K562 treated with DMSO at 1 percent for 12 hours (cell line): ENCODE data around the gene NMNAT3. TPM values are rescaled to one million over a fixed set of nuclear protein-coding genes. Genes with fewer than 3 reads are reported as not detected.

Experiments used
- total RNA-seq: library from RNA; unstranded; fragments of 300-600 nt; gene quantifications from 2 replicates; pipeline ENCODE4 v1.2.3, GENCODE V29; 2022; ENCODE audit not compliant: insufficient read depth

The NMNAT3 gene
- total RNA-seq = 4.9 and 5.2 TPM in 2 replicates

DNA sequence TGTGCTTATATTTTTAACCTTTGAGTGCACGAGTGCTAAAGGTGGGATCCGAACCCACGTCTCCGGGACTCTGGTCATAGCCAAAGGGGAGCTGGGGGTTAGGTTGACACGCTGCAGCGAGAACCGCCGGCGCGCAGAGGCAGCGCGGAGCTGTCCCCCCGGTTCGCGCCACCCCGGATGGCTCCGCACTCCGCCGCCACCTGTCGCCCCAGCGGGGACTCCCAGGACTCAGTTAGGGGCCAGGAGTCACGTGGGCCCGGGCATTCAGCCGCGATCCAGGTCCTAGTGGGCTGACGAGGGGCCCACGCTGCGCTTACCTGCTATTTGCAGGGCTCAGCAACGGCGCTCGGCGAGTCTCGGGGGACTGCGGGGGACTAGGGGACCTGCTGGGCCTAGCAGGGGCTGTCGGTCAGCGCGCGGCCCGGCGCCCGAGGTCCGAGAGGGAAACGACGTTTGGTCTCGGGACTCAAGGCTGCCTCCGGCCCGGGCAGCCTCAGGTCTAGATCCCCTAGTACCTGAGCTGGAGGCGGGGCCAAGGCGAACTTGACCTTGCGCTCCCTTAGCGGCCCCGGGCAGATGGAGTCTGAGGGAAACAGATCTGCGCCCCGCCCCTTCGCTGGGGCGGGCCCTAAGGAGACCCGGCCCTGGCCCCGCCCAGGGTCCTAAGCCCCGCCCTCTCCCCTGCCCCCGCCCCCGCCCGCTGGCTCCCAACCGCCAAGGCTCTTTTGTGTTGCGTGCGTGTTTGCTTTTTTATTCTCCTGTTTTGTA lies at the start of gene NMNAT3:
Gene NMNAT3, minus strand, starts transcription at position 585 of the 768 bp plus-strand sequence. CDS start 50,248 bp downstream, outside the sequence.

Other genes with a start within 250 kb of the NMNAT3 start
- gene RBP2, start 201.5 kb downstream of the NMNAT3 start, total RNA-seq = not detected in 2 replicates
- not detected in 2 replicates for gene RBP1, start 138.2 kb downstream of the NMNAT3 start, total RNA-seq